Breast epithelium (tissue), 4 donors: ENCODE measurements around the gene YY2. TPM values are rescaled to one million over a fixed set of nuclear protein-coding genes. Genes with fewer than 3 reads are reported as not detected.
"Not testable (repeated sequence)": the region's sequence is repeated elsewhere in the genome, so short reads cannot be mapped to it uniquely, and the experiment has no call there.

ENCODE experiments used
- DNase-seq, 2 donors: peaks; one replicate each; pipeline ENCODE4 v3.0.0-alpha.2; 2019; ENCODE audit warnings: low spot score in 2 of 2
- H3K27ac ChIP-seq, 2 donors: fragments of 200-600 bp; sonication (generic) in 1 of 2; one replicate each; pipeline ENCODE4 v1.5.1; 2016 to 2019; ENCODE audit warnings: mild to moderate bottlenecking in 1 of 2
- H3K27me3 ChIP-seq, 2 donors: fragments of 200-600 bp; sonication (generic) in 1 of 2; one replicate each; pipeline versions ENCODE4 v1.5.1 to v1.6.0; 2017 to 2019; ENCODE audit warnings: control low read depth in 1 of 2, mild to moderate bottlenecking in 1 of 2
- H3K36me3 ChIP-seq: fragments of 200-600 bp; one replicate; pipeline ENCODE4 v1.5.1; 2019
- H3K4me1 ChIP-seq, 2 donors: fragments of 200-600 bp; sonication (generic); one replicate each; pipeline ENCODE4 v1.5.1; 2016 to 2019; ENCODE audit warnings: control low read depth in 1 of 2
- H3K4me3 ChIP-seq, 3 donors: fragments of 200-600 bp; sonication (generic); 1 replicate in 2 of 3; 2 replicates in 1 of 3; pipeline ENCODE4 v1.5.1; 2016 to 2019; ENCODE audit warnings: mild to moderate bottlenecking in 3 of 3, moderate library complexity in 2 of 3
- H3K9me3 ChIP-seq, 2 donors: fragments of 200-600 bp; sonication (generic) in 1 of 2; one replicate each; pipeline ENCODE4 v1.5.1; 2016 to 2019; ENCODE audit warnings: control low read depth in 1 of 2
- CTCF ChIP-seq, 3 donors: fragments of 450-650 bp; IDR thresholded peaks; one replicate each; pipeline ENCODE4 v1.5.1; 2016 to 2017; ENCODE audit warnings: antibody characterized with exemption in 3 of 3, mild to moderate bottlenecking in 3 of 3, moderate library complexity in 3 of 3
- POLR2A ChIP-seq: fragments of 450-650 bp; IDR thresholded peaks from one replicate; pipeline ENCODE4 v1.6.1; 2016; ENCODE audit warnings: antibody characterized with exemption, mild to moderate bottlenecking, moderate library complexity
- POLR2AphosphoS5 ChIP-seq, 3 donors: sonication (generic); formaldehyde crosslinking; IDR thresholded peaks; one replicate each; pipeline ENCODE4 v1.6.1; 2017; ENCODE audit warnings: antibody characterized with exemption in 3 of 3
- intact Hi-C: fragments of 100-400 bp; cut with DNase I; formaldehyde crosslinking; loops from one replicate; pipeline ENCODE4 v1.15.1; 2023; ENCODE audit warnings: low total_unique reads
- total RNA-seq, 3 donors: library from RNA; depleted of rRNA; stranded (reverse); fragments of >200 nt; gene quantifications; one replicate each; pipeline ENCODE4 v1.1.0, GENCODE V29; 2016

Gene YY2
- total RNA-seq, 3 donors from 2014 or later = 3.5 to 5.0 (median 3.6) TPM

DNA sequence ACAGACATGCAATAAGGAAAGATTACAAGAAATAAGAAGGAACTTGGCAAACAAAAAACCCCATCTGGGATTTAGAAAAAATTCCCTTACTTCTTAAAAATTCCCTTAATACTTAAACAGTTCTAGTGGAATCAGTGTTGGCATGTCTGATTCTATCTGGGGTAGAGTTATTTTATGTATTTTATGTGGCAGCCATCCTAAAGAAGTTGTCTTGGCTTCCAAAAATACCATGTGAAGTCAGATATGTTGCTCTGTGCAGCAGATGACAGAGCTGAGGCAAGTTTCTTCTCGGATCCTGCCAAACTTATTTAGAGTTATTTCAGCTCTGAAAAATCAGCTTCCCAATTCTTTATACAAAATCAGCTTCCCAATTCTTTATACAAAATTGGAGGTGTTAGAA is 14.7 kb downstream of the YY2 start:
- Histone ChIP-seq H3K4me3 (no peak overlapping the region), H3K4me1 (no peaks in the 10 kb centered on the region), H3K27me3 (no peaks in the 10 kb centered on the region), H3K27ac (no peak overlapping the region), H3K36me3 (no peaks in the 10 kb centered on the region), H3K9me3 (no peaks in the 10 kb centered on the region)
- intact Hi-C loops = no loop called here
- TF ChIP-seq POLR2A (no peak), CTCF (IDR thresholded peaks at IDR 0.05) (no peak)
- no peak for DNase-seq

DNA sequence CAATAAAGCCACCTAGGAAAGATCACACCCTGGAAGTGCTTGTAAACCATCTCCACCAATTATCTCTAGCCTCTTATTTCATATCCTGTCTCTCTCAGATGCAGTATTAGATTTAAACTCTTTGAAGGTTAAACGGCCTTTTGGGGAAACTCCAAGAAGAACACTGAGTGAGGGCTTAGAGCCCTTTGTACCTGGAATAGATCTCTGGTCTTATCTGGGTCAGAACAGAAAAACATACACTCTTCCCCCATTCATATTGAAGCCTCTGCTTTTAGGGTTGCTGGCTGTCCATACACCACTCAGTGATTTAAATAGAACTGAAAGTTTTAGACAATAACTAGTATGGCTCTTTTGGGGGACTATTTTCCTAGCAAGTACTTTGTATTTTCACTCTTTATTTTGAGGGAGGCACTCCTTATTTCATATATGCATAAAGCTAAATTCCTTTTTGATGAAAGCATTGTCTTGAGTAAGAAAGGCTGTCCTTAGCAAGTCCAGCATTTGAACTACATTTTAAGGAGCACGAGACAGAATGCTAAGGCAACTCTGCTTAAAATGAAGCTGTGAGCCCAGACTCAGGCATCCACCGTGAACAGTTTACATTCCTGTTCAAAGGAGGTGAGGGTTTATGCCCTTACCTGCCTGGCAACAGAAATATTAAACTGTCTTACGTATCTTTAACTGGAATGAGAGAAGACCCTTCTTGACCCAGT is 17.4 kb downstream of the YY2 start:
- TF ChIP-seq POLR2A (no peak), POLR2AphosphoS5 (IDR thresholded peaks at IDR 0.05) (no peak), CTCF (IDR thresholded peaks at IDR 0.05) (no peak)

GRCh38 chrX:21874182-21874581 is 18.4 kb downstream of the YY2 start:
- DNase-seq, H3K36me3 ChIP-seq, H3K4me3 ChIP-seq, H3K4me1 ChIP-seq, H3K27me3 ChIP-seq, H3K27ac ChIP-seq, H3K9me3 ChIP-seq, intact Hi-C loops: not testable (repeated sequence)

More for the DNA sequence above, 17.4 kb downstream of the YY2 start:
- Histone ChIP-seq H3K4me1 (no peaks in the 10 kb centered on the region), H3K4me3 (no peak overlapping the region), H3K9me3 (no peaks in the 10 kb centered on the region), H3K27me3 (peaks cover 0 to 3% of the 10 kb centered on the region in 2 donors), H3K27ac (no peak overlapping the region), H3K36me3 (no peaks in the 10 kb centered on the region)
- intact Hi-C loops = no loop called here
- no peak for DNase-seq

GRCh38 chrX:21875013-21875412 is 19.2 kb downstream of the YY2 start:
- Histone ChIP-seq H3K36me3 (no peaks in the 10 kb centered on the region), H3K9me3 (no peaks in the 10 kb centered on the region), H3K4me3 (no peak overlapping the region), H3K27ac (no peak overlapping the region), H3K27me3 (peaks cover 0 to 3% of the 10 kb centered on the region in 2 donors), H3K4me1 (no peaks in the 10 kb centered on the region)
- no peak for TF ChIP-seq CTCF (IDR thresholded peaks at IDR 0.05)
- TF ChIP-seq POLR2AphosphoS5 (IDR thresholded peaks at IDR 0.05) = no peak
- no peak for TF ChIP-seq POLR2A
- DNase-seq = no peak
- intact Hi-C loops = no loop called here

DNA sequence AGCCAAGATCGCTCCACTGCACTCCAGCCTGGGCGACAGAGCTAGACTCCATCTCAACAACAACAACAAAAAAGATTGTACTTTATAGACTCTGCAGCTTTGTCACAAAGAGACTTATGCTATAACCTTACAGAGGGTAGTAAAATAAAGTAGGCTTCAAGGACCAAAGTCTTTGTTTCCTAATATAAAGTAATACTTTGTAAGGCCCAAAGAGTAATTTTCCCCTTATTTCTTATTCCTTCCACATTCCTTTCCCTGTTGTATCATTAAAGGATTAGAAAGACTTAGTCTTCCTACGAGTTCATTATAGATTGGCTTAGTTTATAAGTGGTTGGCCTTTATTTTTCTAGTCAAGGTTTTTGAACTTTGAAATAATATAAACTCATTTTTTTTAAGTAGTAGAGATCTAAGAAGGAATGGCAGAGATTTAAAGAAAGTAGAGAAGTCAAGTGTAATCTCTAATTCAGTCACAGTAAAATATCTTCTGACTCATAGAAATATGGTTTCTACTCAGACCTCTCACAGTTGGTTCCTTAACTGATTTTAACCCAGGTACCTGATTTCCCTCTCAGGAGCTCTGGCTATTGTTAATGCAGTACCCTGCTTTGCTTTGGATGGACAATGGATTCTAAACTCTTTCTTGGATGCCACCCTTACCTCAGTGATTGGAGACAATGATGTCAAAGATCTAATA is 26.2 kb downstream of the YY2 start:
- no peaks in the 10 kb centered on the region for H3K9me3 ChIP-seq
- no peak for TF ChIP-seq CTCF (IDR thresholded peaks at IDR 0.05)
- TF ChIP-seq POLR2AphosphoS5 (IDR thresholded peaks at IDR 0.05) = no peak
- no peak for TF ChIP-seq POLR2A
- H3K27ac ChIP-seq = no peak overlapping the region
- H3K36me3 ChIP-seq = no peaks in the 10 kb centered on the region
- H3K4me1 ChIP-seq = no peaks in the 10 kb centered on the region
- intact Hi-C loops = no loop called here
- no peak overlapping the region for H3K4me3 ChIP-seq
- DNase-seq = no peak
- H3K27me3 ChIP-seq = peaks cover 0 to 3% of the 10 kb centered on the region in 2 donors
